NCI-H1105 treated with DMSO at 0.1 percent for 48 hours (cell line): ENCODE data around the gene SF3B4.

ENCODE experiments used
- DNase-seq: peaks from one replicate; lab custom pipeline; 2025; lab: John Stamatoyannopoulos, UW

Gene SF3B4

DNA sequence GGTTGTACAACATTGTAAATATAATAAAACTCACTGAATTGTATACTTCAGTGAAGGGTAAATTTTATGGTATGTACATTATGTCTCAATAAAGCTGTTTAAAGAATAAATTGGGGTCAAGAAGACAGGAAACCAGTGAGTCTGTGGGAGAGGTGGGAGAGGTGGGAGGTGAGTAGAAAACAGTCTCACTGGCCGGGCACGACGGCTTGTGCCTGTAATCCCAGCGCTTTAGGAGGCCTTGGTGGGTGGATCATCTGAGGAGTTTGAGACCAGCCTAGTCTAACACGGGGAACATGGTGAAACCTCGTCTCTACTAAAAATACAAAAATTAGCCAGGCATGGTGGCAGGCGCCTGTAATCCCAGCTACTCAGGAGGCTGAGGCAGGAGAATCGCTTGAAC, 4.9 kb upstream of the SF3B4 start:
- DNase-seq: no peak

DNA sequence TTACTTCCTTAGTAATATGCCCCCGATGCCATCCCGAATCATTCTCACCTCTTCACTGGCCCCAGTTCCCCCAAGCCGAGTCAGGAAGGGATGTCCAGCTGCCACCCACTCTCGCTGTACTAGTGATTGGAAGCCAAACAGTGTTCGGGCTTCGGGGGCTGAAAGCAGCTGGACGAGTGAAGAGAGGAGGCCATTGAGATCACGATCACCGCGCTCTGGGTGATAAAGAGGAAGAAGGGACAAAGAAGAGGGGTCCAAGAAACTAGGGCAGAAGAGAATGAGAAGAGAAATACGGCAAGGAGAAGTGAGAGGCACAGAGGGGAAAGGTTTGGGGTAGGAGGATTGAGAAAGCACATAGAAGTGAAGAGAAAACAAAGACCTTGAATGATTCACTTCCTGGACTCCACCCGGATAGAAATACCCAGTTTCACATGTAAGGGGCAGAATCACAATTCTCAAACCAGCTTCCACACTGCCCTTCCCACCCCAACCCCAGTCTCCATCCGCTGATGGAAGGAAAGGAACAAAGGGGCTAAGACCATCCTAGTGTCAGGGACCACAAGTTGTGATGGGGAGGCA, 3.7 kb upstream of the SF3B4 start:
- DNase-seq: no peak

DNA sequence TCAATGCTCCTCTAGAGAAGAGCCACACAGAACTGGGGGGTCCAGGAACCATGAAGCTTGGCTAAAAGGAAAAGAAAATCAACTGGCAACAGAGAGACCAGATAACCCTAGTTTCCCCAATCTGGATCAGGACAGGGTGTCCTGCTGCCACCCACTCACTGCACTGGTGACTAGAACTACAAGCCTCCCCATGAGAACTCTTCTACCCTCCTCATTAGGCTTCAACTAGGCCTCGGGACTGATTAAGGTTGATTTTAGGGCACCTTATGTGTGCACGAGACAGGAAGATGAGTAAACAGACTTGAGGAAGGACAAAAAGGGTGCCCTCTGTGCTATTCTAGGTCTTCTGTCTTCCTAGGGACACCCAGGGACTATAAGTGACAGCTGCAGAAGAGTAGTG, 2.3 kb upstream of the SF3B4 start:
- no peak for DNase-seq

DNA sequence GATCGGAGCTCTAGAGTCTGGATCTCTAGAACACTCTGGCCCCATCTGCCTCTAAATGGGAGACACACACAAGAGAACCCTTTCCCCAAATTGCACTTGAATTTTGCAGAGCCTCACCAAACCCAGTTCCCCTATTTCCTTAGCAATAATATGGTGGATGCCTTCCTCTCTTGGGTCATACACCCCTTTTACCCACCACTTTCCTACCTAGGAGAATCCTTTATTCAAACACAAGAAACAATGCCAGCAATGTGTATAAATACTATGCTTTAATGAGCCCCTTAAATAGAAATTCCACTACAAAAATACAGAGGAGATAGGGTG, 760 bp upstream of the SF3B4 start:
- no peak for DNase-seq

DNA sequence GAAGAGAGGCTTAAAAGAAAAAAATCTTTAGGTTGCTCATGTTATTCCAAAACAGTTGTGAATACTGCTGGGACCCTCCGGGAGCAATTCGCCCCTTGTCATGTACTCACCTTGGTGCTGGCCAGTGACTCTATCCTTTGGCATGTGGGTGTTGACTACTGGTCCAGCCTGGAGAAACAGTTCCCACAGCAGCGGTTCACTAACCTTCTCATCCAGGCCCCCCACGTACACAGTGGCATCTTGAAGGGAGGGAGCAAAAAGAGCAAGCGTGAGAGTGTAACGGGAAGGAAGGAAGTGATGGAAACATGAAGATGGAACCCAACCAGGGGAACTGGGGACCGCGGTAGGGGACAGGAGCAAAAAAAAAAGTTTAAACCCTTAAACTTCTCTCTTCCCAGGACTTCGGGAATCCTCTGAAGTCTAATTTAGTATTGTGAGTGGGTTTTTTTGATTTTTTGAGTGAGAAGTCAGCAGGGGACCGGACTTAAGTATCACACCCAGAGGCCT, 494 bp downstream of the SF3B4 start:
- no peak for DNase-seq

DNA sequence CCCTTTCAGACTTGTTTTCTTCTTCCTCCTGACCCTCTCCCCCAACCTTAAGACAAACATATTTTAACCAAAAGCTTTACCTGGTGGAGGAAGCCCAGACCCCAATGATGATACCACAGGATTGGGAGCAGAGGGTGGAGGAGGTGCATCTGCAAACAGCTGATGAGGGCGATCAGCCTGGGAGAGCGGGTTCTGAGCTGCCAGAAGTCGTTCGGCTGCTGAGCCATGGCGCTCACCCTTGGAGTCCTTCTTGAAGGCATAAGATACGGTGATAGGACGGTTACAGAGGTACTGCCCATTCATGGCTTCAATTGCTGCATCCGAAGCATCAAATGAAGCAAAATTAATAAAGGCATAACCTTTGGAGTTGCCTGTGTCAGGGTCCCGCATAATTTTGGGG, 1.3 kb downstream of the SF3B4 start:
- DNase-seq: no peak

DNA sequence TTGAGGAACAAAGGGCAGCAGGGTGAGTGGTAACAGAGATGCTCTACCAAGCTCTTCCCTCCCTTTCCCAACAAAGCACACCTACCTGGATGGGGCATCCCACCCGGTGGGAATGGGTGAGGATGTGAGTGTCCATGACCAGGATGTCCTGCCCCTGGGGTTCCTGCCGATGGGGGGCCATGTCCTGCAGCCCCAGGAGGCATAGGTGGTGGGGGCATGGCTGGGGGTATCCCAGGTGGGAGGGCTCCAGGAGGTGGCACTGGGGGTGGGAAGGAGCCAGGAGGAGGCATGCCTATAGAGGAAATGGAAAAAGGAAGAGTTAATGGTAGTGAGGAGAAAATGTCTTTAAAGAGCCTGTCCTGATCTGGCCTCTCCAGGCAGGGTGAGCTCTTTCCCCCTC, 1.9 kb downstream of the SF3B4 start:
- no peak for DNase-seq

DNA sequence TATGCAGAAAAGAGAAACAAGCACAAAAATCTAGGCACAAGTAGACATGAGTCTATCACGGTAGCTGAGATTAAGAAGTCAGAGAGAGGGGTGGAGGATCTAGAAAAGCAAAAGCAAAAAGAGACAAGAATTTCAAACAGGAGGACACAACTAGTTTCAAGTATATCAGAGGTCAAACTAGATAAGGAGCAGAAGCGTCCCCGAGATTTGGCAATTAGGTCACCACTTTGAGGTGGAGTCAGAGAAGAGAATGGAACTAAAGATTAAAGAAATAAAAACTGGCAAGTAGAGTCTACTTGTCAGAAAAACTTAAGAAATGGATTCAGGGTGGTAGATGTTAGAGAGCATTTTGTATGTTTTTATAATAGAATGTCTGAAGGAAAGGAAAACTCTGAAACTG, 2.3 kb downstream of the SF3B4 start:
- no peak for DNase-seq

DNA sequence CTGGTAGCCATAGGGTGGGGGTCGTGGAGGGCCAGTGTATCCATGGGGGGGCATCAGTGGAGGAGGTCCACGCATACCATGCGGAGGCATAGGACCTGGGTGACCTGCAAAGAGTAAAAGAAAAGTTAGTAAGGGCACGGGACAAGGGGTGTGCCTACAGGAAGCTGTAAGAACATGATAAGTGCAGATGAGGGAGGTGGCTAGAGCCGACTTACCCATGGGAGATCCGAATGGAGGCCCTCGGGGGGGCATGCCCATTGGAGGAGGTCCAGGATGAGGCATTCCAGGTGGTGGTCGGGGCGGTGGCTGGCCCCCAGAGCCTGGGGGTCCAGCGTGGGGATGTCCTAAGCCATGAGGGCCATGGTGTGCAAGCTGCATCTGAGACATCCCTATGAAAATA, 4.0 kb downstream of the SF3B4 start:
- no peak for DNase-seq

DNA sequence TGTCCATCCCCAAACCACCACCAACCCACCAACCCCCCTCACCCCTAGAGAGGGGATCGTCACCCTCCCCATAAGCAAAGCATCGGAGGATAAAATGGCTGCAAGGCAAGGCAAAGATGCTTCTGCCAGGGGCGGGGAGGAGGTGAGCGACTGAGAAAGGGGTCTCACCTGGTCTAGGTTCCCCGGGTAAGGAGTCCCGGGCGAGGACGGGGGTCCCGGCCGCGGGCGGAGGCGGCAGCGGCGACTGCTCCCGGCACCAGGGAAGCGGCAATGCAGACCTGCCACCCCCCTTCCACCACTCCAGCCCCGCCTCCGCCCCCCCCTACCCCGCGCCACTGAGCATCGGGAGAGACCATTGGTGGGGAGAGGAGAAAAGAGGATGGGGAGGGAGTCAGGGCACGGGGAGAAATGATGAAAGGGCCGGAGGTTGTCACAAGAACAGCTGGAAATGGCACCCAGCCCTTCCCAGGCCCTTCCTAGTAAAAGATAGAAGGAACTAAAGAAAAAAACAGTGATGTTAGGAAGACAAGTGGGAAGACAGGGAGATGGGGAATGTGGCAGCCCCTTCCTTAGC, 9.9 kb downstream of the SF3B4 start, which contains the start of gene SV2A:
Gene SV2A, minus strand, starts transcription at position 274 of the 574 bp plus-strand sequence. CDS start 4,004 bp downstream, outside the sequence.
- DNase-seq: peak; percentile 81

DNA sequence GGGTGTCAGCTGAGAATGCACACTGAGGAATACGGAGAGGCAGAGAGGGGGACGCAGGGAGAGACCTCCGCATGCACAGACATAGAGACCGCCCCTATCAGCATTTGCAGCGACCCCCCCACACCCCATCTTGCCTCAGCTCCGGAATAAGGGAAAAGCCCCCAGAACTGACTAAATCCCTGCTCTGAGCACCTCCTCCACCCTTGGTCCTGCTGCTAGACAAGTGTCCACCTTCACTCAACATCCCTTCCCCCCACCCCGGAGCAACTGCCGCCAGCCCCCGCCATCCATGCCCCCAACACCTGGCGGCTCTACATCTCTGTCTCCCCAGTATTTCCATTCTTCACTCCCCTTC, 10.7 kb downstream of the SF3B4 start:
- no peak for DNase-seq

DNA sequence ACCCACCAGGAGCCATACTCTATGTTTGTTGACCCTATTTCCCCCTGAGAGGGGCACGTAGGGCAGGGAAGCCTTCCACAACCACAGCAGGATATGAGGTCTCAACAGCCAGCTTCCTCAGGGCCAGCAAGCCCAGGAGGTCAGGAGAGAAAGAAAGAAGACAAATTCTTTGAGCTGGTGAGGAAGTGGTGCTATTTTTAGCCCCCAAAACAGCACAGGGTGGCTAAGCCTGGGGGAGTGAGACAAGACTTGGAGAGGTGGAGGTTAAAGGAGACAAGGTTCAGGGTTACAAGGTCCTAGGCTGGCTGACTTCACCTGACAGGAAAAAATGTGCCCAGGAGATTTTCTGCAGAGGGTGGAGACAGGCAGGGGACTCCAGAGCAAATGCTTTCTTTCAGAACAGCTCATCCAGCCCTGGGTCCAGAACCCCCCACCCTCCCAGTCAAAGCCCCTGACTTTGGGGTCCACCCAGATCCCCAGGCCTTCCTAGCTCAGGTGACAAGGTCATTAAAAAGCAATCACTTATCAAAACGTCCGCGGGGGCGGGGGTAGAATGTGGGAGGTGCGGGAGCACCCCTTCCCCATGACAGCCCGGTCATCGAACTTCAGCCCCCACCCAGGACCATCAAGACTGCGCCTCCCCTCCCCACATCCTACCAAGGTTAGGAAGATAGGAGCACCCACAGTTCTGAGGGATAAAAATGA, 11.3 kb downstream of the SF3B4 start:
- DNase-seq: no peak

DNA sequence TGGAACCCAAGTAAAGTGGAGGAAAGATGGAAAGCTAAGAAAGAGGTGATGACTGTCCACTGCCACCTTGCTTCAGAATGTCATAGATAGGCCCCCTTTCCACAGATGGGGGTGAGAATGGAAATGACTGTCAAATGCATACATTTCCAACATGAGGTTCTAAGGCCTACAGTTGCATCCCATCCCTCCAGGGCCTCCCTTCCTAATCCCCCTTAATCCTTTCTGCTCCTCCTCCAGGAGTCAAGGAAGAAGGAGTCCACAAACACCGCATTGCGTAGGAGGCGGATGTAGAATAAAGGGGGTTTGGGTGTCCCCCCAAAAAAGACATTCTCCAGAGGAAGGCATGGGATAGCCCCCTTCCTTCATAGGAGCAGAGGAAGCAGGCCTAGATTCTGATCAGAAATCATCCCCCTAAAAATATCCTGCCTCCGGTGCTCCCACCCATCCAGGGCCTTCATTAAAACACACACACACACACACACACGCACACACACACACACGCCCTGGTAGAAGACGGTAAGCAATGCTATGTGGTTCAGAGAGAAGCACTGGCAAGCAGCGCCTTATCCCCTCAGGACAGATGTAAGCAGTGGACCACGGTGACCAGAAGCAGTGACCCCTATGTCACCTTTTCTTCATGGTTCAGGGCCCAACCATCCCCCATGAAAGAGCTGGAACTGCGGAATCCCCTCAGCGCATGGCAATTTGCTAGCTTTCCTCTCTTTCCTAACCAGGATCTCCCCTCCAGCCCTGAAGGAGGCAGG, 12.0 kb downstream of the SF3B4 start:
- DNase-seq: no peak

DNA sequence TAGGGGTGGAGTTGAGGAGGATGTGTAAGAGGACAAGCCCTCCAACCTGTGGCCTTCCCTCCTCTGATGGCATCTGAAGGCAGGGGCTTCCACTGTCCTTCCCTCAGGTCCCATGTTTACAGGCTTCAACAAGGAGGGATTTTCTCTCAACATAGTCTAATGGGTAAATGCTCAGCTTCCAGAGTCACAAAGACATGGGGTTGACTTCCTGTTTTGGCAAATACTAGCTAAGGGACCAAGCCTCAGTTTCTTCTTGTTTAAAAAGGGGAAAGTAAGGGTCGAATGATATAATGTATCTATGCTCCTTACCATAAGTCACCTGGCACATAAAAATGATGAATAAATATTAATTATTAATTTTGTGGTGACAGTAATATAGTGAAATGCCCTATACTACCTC, 13.1 kb downstream of the SF3B4 start:
- DNase-seq: no peak

DNA sequence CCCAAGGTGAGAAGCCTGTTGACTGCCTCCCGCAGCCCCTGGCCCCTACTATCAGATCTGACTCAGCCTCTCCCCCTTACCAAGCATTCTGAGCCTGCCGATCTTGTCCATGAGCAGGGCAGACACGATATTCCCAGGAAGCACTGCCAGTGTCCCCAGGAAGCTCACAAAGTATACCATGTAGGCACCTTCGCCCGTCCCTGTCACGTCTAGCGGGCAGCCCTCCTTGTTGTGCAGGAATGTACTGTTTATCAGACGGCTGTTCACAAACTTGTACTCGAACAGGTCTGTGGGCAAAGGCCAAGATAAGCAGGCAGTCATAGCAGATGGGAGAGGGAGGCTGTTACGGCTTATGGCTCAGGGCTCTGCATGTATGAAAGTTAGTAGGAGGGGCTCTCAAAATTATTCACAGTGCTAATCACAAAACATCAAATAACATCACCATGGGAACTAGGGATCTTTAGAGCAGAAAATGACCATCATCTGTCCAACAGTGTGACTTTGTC, 21.0 kb downstream of the SF3B4 start:
- no peak for DNase-seq

DNA sequence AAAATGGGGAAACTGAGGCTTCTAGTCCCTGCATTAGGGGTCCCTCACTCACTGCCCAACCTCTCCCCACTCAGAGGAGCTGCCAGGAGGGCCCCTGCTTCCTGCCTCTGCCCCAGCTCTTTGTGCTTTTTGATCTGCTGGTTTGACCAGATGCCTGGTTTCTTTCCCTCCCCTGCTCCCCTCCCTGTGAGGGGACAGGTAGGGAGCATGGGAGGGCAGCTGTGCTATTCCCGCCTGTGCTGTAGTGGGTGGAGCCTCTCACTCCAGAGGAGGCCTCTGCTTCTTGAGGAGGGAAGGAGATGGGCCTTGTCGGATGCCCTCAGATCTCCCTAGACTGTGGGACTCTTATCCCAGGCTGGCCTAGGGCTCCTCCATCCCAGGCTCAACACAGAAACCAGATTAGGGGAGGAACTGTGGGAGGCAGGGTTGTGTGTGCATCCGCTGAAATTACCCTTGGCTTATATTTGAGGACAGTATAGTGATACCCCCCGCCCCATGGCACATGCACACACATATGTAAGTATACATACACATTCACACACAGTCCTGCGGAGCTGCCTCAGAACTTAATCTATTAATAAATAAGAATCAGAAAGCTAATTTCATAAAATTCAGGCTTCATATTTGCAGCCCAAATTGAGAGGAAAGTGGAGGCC, 23.6 kb downstream of the SF3B4 start:
- no peak for DNase-seq

DNA sequence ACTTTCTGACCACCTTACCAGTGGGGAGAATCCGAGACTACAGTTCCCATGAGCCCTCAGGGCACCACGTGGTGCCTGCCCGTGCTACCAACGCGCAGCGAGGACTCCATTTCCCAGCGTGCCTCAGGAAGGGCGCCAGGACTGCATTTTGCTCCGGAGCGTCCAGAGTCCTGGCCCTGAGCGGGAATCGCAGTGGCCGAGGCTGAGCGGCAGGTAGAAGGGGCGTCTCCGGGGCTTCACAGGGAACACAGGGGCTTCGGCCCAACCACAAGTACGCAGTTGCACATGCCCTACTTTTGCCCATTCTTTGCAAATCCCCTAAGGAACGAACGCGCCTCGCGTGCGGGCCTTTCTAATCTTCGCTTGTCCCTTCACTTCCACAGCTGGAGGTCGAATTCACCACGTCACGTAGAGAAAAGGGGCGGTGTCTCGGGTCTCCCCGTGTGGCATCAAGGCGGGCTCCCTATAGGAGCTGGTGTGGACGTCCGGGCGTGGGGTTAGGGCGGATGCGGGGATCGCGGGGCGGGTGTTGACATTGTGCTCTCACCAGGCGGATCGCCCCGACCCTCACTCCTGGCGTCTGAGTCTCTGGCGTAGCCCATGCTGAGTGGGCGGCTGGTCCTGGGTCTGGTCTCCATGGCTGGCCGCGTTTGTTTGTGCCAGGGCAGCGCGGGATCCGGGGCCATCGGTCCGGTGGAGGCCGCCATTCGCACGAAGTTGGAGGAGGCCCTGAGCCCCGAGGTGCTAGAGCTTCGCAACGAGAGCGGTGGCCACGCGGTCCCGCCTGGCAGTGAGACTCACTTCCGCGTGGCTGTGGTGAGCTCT, 27.9 kb downstream of the SF3B4 start, which contains the start of gene BOLA1:
Gene BOLA1, plus strand, starts transcription at position 109 of the 825 bp plus-strand sequence. Its CDS starts 492 bp downstream, at position 601.
- peak; percentile 91 for DNase-seq

DNA sequence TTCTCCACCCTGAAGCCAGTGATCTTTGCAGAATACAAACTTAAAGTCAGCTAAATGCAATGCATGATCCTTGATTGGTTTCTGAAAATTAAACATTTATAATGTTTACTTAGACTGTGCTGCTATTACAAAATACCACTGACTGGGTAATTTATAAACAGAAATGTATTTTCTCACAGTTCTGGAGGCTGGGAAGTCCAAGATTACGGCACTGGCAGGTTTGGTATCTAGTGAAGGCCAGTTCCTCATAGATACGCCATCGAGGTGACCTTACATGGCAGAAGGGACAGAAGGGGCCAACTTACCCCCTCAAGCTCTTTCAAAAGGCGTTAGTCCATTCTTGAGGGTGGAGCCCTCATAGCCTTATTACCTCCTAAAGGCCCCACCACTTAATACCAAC, 31.0 kb downstream of the SF3B4 start:
- DNase-seq: no peak

DNA sequence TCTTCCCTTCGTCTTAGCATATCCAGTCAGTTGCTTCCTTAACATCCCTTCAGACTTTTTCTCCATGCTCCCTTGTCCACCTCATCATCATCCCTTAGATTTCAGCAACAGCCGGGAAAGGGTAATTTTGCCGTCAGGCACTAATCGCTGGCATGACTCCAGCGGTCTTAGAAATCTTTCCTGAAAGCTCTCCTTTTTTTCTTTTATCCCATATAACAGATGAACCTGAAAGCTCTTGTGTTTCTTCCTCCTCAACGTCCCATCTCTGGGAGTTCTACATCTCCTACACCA, 38.7 kb downstream of the SF3B4 start:
- DNase-seq: no peak

DNA sequence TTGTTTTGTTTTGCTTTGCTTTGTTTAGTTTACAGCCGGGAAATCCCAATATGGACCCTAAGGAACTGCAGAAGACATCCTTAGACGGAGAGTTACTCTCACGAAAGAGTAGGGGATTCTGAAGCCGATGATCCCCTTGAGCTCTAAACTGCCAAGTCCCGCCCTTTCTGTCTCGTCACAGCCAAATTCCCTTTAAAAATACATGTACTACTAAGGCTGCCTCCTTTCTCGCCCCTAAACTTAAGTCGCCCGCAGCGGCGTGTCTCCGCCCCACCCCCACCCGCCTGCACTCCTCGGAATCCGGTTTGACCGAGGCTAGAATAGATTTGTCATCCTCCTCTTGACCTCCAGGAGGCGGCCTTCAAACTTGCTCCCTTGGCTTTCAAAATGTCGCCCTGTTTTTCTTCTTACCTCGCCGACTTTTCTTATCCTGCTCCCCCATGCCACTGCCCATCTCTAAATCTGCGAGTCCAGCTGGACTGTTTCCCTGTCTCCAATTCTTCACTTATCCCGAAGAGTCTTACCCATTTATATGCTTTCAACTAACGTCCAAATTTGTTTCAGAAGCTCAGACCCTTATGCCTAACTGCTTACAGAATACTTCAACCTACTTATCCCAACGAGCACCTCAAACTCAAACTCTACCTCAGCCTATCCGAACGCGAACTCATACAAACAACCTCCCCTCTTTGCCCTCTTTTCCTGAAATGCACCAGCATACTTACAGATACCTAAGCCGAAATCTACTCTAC, 39.2 kb downstream of the SF3B4 start:
- peak; percentile 85 for DNase-seq
